Measurements from ENCODE around the gene JMJD6.

The JMJD6 gene

GRCh38 chr17:76696763-76697701, 29.4 kb downstream of the JMJD6 start:
- no peak for DNase-seq

GRCh38 chr17:76695059-76695831, 31.2 kb downstream of the JMJD6 start:
- no peak for DNase-seq

- no peak for DNase-seq
Measured at GRCh38 chr17:76691379-76692191, 34.8 kb downstream of the JMJD6 start.

- DNase-seq: no peak
Measured at GRCh38 chr17:76690596-76691280, 35.7 kb downstream of the JMJD6 start.

GRCh38 chr17:76689859-76690258, 36.5 kb downstream of the JMJD6 start:
- no peak for DNase-seq

GRCh38 chr17:76688165-76688622, 38.2 kb downstream of the JMJD6 start:
- no peak for DNase-seq

GRCh38 chr17:76687298-76688164, 38.9 kb downstream of the JMJD6 start:
- DNase-seq: no peak

- DNase-seq: no peak
Measured at GRCh38 chr17:76686538-76687297, 39.7 kb downstream of the JMJD6 start.

GRCh38 chr17:76685846-76686245, 40.6 kb downstream of the JMJD6 start:
- no peak for DNase-seq

GRCh38 chr17:76685366-76685765, 41.0 kb downstream of the JMJD6 start:
- no peak for DNase-seq

- no peak for DNase-seq
Measured at GRCh38 chr17:76684756-76685155, 41.6 kb downstream of the JMJD6 start.

- DNase-seq: no peak
Measured at GRCh38 chr17:76683921-76684745, 42.3 kb downstream of the JMJD6 start.

- no peak for DNase-seq
Measured at GRCh38 chr17:76683011-76683755, 43.2 kb downstream of the JMJD6 start.

- no peak for DNase-seq
Measured at GRCh38 chr17:76682296-76682695, 44.1 kb downstream of the JMJD6 start.

- DNase-seq: no peak
Measured at GRCh38 chr17:76681222-76682137, 44.9 kb downstream of the JMJD6 start.

- DNase-seq: no peak
Measured at GRCh38 chr17:76679239-76679638, 47.2 kb downstream of the JMJD6 start.

- no peak for DNase-seq
Measured at GRCh38 chr17:76678330-76678729, 48.1 kb downstream of the JMJD6 start.

- no peak for DNase-seq
Measured at GRCh38 chr17:76677406-76677805, 49.0 kb downstream of the JMJD6 start.

Data from NCI-H1048 (cell line).